HEK293 (cell line): Measurements from ENCODE around the gene CCDC110.

Experiments
- CTCF ChIA-PET: fragments of 350-600 bp; formaldehyde crosslinking; extraction: SDS; loops from one replicate; lab custom pipeline; 2021; ENCODE audit warnings: antibody characterized with exemption; lab: Yijun Ruan, JAX
- POLR2A ChIA-PET: fragments of 300-600 bp; formaldehyde crosslinking; extraction: SDS; loops from one replicate; lab custom pipeline; 2020; ENCODE audit warnings: antibody characterized with exemption, inconsistent platforms; lab: Yijun Ruan, JAX
- H3K27ac ChIP-seq: fragments of 200-500 bp; sonication (Bioruptor generic); 2 replicates; pipeline ENCODE4 v1.5.1; 2014; ENCODE audit warnings: low read depth, low read length, control low read depth, inconsistent platforms; ENCODE audit errors: extremely low read depth
- H3K36me3 ChIP-seq, 2 experiments: fragments of 200-500 bp in 1 of 2; sonication (Bioruptor generic) in 1 of 2; 1 replicate in 1 of 2; 2 replicates in 1 of 2; pipeline ENCODE4 v1.5.1; 2014 to 2017; ENCODE audit warnings: inconsistent platforms in 2 of 2, low read length in 2 of 2; ENCODE audit not compliant: control insufficient read depth in 2 of 2, insufficient read depth in 1 of 2
- H3K4me1 ChIP-seq: fragments of 200-500 bp; sonication (Bioruptor generic); 2 replicates; pipeline ENCODE4 v1.5.1; 2014; ENCODE audit warnings: mild to moderate bottlenecking, low read length, inconsistent platforms; ENCODE audit not compliant: control insufficient read depth, insufficient read depth
- H3K4me3 ChIP-seq: 2 replicates; pipeline ENCODE4 v1.5.1; 2011; ENCODE audit warnings: low read depth, mild to moderate bottlenecking, control low read depth, low read length, moderate library complexity
- H3K9me3 ChIP-seq: fragments of 200-500 bp; sonication (Bioruptor generic); 2 replicates; pipeline ENCODE4 v1.5.1; 2014; ENCODE audit warnings: low read depth, low read length, inconsistent platforms; ENCODE audit not compliant: control insufficient read depth, insufficient read depth
- EGR2 ChIP-seq: fragments of 450-650 bp; formaldehyde crosslinking; IDR thresholded peaks from 2 replicates; pipeline ENCODE4 v1.5.1; 2016; ENCODE audit warnings: low read depth, missing biosample characterization, missing genetic modification characterization
- GLI2 ChIP-seq: fragments of 450-650 bp; formaldehyde crosslinking; IDR thresholded peaks from 2 replicates; pipeline ENCODE4; 2017; ENCODE audit warnings: missing biosample characterization, missing genetic modification characterization, low read depth, borderline replicate concordance
- HOXC10 ChIP-seq: sonication (generic); formaldehyde crosslinking; IDR thresholded peaks from 2 replicates; pipeline ENCODE4 v1.8.1; 2023; ENCODE audit warnings: mild to moderate bottlenecking, missing genetic modification reagents
- KLF8 ChIP-seq: fragments of 450-650 bp; formaldehyde crosslinking; IDR thresholded peaks from 2 replicates; pipeline ENCODE4 v1.5.1; 2016; ENCODE audit warnings: missing biosample characterization, missing genetic modification characterization
- YY2 ChIP-seq: fragments of 450-650 bp; formaldehyde crosslinking; IDR thresholded peaks from 2 replicates; pipeline ENCODE4 v1.5.1; 2016; ENCODE audit warnings: missing biosample characterization, missing genetic modification characterization
- ZBTB21 ChIP-seq: fragments of 450-650 bp; formaldehyde crosslinking; IDR thresholded peaks from 2 replicates; pipeline ENCODE4 v1.5.1; 2017; ENCODE audit warnings: missing biosample characterization, missing genetic modification characterization
- ZNF121 ChIP-seq: fragments of 450-650 bp; formaldehyde crosslinking; IDR thresholded peaks from 2 replicates; pipeline ENCODE4 v1.5.1; 2016; ENCODE audit warnings: missing biosample characterization, missing genetic modification characterization
- ZNF140 ChIP-seq: fragments of 450-650 bp; formaldehyde crosslinking; IDR thresholded peaks from 2 replicates; pipeline ENCODE4 v1.5.1; 2016; ENCODE audit warnings: missing biosample characterization, missing genetic modification characterization
- ZNF239 ChIP-seq: fragments of 450-650 bp; formaldehyde crosslinking; IDR thresholded peaks from 2 replicates; pipeline ENCODE4 v1.5.1; 2016; ENCODE audit warnings: missing biosample characterization, missing genetic modification characterization
- ZNF292 ChIP-seq: fragments of 450-650 bp; formaldehyde crosslinking; IDR thresholded peaks from 2 replicates; pipeline ENCODE4 v1.5.1; 2016; ENCODE audit warnings: low read depth, missing biosample characterization, missing genetic modification characterization, borderline replicate concordance
- ZNF548 ChIP-seq: fragments of 450-650 bp; formaldehyde crosslinking; IDR thresholded peaks from 2 replicates; pipeline ENCODE4 v1.5.1; 2016; ENCODE audit warnings: missing biosample characterization, missing genetic modification characterization
- ZNF777 ChIP-seq: fragments of 450-650 bp; formaldehyde crosslinking; IDR thresholded peaks from 2 replicates; pipeline ENCODE4 v1.5.1; 2017; ENCODE audit warnings: missing biosample characterization, missing genetic modification characterization, borderline replicate concordance
- ZXDB ChIP-seq: fragments of 450-650 bp; formaldehyde crosslinking; IDR thresholded peaks from 2 replicates; pipeline ENCODE4 v1.5.1; 2016; ENCODE audit warnings: missing biosample characterization, missing genetic modification characterization
- TF ChIP-seq, protein P1 (sequence below): fragments of 450-650 bp; formaldehyde crosslinking; IDR thresholded peaks from 2 replicates; pipeline ENCODE4 v1.5.1; 2016; ENCODE audit warnings: missing biosample characterization, missing genetic modification characterization, borderline replicate concordance
- TF ChIP-seq, protein P2 (sequence below): fragments of 450-650 bp; formaldehyde crosslinking; IDR thresholded peaks from 2 replicates; pipeline ENCODE4 v1.5.1; 2016; ENCODE audit warnings: missing biosample characterization, missing genetic modification characterization
- TF ChIP-seq, protein P3 (sequence below): fragments of 450-650 bp; formaldehyde crosslinking; IDR thresholded peaks from 2 replicates; pipeline ENCODE4 v1.5.1; 2017; ENCODE audit warnings: missing biosample characterization, missing genetic modification characterization
- TF ChIP-seq, protein P4 (sequence below): fragments of 450-650 bp; formaldehyde crosslinking; IDR thresholded peaks from 2 replicates; pipeline ENCODE4 v1.5.1; 2016; ENCODE audit warnings: missing biosample characterization, missing genetic modification characterization

CCDC110 gene

DNA sequence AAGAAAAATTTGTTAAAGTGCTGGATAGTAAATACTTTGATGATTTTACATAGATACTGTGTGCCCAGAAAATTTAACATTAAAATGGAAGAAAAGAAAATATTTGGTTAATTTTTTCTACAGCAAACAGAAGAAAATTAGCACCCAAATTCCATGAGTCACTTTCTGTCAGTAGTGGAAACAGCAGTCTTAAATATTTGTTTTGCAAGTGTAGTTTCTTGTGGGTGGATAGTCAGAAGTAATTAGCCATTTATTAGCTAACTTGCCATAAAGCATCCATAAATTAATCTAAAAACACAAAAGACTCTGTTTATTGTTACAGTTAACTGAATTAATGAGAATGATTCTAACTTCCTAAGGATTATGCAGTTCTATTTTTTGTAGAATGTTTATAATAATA lies 36.1 kb downstream of the CCDC110 start:
- ChIA-PET CTCF (interaction anchor here (0.6 kb wide), 1 partner anchor 14 kb away, joined by 4 read pairs; no protein-coding TSS in a partner anchor), POLR2A (no interaction called here)
- Histone ChIP-seq H3K4me1 (no peaks in the 10 kb centered on the region), H3K36me3 (no peaks in the 10 kb centered on the region), H3K27ac (no peak overlapping the region), H3K4me3 (no peak overlapping the region), H3K9me3 (no peaks in the 10 kb centered on the region)
- TF ChIP-seq ZNF777 (tag by site-specific recombination) (no peak), ZXDB (no peak), ZNF140 (tag by site-specific recombination) (no peak), ZBTB21 (tag by site-specific recombination) (no peak), EGR2 (tag by site-specific recombination) (no peak), GLI2 (tag by site-specific recombination) (no peak)
- TF ChIP-seq, protein P1, sequence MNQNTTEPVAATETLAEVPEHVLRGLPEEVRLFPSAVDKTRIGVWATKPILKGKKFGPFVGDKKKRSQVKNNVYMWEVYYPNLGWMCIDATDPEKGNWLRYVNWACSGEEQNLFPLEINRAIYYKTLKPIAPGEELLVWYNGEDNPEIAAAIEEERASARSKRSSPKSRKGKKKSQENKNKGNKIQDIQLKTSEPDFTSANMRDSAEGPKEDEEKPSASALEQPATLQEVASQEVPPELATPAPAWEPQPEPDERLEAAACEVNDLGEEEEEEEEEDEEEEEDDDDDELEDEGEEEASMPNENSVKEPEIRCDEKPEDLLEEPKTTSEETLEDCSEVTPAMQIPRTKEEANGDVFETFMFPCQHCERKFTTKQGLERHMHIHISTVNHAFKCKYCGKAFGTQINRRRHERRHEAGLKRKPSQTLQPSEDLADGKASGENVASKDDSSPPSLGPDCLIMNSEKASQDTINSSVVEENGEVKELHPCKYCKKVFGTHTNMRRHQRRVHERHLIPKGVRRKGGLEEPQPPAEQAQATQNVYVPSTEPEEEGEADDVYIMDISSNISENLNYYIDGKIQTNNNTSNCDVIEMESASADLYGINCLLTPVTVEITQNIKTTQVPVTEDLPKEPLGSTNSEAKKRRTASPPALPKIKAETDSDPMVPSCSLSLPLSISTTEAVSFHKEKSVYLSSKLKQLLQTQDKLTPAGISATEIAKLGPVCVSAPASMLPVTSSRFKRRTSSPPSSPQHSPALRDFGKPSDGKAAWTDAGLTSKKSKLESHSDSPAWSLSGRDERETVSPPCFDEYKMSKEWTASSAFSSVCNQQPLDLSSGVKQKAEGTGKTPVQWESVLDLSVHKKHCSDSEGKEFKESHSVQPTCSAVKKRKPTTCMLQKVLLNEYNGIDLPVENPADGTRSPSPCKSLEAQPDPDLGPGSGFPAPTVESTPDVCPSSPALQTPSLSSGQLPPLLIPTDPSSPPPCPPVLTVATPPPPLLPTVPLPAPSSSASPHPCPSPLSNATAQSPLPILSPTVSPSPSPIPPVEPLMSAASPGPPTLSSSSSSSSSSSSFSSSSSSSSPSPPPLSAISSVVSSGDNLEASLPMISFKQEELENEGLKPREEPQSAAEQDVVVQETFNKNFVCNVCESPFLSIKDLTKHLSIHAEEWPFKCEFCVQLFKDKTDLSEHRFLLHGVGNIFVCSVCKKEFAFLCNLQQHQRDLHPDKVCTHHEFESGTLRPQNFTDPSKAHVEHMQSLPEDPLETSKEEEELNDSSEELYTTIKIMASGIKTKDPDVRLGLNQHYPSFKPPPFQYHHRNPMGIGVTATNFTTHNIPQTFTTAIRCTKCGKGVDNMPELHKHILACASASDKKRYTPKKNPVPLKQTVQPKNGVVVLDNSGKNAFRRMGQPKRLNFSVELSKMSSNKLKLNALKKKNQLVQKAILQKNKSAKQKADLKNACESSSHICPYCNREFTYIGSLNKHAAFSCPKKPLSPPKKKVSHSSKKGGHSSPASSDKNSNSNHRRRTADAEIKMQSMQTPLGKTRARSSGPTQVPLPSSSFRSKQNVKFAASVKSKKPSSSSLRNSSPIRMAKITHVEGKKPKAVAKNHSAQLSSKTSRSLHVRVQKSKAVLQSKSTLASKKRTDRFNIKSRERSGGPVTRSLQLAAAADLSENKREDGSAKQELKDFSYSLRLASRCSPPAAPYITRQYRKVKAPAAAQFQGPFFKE (tag by site-specific recombination): no peak
- TF ChIP-seq, protein P2, sequence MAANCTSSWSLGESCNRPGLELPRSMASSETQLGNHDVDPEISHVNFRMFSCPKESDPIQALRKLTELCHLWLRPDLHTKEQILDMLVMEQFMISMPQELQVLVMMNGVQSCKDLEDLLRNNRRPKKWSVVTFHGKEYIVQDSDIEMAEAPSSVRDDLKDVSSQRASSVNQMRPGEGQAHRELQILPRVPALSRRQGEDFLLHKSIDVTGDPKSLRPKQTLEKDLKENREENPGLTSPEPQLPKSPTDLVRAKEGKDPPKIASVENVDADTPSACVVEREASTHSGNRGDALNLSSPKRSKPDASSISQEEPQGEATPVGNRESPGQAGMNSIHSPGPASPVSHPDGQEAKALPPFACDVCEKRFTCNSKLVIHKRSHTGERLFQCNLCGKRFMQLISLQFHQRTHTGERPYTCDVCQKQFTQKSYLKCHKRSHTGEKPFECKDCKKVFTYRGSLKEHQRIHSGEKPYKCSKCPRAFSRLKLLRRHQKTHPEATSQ (tag by site-specific recombination): no peak
- TF ChIP-seq, protein P3, sequence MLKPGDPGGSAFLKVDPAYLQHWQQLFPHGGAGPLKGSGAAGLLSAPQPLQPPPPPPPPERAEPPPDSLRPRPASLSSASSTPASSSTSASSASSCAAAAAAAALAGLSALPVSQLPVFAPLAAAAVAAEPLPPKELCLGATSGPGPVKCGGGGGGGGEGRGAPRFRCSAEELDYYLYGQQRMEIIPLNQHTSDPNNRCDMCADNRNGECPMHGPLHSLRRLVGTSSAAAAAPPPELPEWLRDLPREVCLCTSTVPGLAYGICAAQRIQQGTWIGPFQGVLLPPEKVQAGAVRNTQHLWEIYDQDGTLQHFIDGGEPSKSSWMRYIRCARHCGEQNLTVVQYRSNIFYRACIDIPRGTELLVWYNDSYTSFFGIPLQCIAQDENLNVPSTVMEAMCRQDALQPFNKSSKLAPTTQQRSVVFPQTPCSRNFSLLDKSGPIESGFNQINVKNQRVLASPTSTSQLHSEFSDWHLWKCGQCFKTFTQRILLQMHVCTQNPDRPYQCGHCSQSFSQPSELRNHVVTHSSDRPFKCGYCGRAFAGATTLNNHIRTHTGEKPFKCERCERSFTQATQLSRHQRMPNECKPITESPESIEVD (tag by site-specific recombination): 0 out of 2 replicates have a peak, but pooled peaks have one; percentile 7

DNA sequence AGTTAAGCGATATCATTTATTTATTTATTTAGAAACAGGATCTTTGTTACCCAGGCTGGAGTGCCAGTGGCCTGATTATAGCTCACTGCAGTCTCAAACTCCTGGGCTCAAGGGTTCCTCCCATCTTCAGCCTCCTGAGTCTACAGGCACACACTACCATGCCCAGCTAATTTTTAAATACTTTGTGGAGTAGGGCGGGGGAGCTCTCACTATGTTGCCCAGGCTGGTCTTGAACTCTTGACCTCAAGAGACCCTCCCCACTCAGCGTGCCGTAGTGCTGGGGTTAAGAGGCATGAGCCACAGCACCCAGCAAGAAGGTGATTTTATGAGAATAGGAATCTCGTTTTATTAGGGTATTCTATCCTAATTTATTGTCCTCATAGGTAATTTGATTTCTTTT lies 41.9 kb downstream of the CCDC110 start:
- H3K4me3 ChIP-seq: no peak overlapping the region
- POLR2A ChIA-PET: no interaction called here
- no peaks in the 10 kb centered on the region for H3K9me3 ChIP-seq
- TF ChIP-seq ZNF121 (tag by site-specific recombination) (no peak), ZNF239 (tag by site-specific recombination) (no peak), ZNF292 (tag by site-specific recombination) (no peak), KLF8 (tag by site-specific recombination) (no peak), YY2 (tag by site-specific recombination) (no peak), ZNF548 (tag by site-specific recombination) (no peak), HOXC10 (CRISPR knock-in tag) (no peak), ZXDB (no peak)
- TF ChIP-seq, protein P4, sequence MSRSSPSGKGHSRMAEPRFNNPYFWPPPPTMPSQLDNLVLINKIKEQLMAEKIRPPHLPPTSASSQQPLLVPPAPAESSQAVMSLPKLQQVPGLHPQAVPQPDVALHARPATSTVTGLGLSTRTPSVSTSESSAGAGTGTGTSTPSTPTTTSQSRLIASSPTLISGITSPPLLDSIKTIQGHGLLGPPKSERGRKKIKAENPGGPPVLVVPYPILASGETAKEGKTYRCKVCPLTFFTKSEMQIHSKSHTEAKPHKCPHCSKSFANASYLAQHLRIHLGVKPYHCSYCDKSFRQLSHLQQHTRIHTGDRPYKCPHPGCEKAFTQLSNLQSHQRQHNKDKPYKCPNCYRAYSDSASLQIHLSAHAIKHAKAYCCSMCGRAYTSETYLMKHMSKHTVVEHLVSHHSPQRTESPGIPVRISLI: no peak
- CTCF ChIA-PET: interaction anchor here (0.6 kb wide), 1 partner anchor 120 kb away, joined by 3 read pairs; no protein-coding TSS in a partner anchor
- H3K36me3 ChIP-seq: no peaks in the 10 kb centered on the region
- no peak overlapping the region for H3K27ac ChIP-seq
- no peaks in the 10 kb centered on the region for H3K4me1 ChIP-seq
